Trophoblast cell (in vitro differentiated cells and primary cell): ENCODE results near the gene GRIA4.

ENCODE experiments used
- DNase-seq, 2 donors: peaks; one replicate each; pipeline ENCODE4 v3.0.0-alpha.2; 2016
- H2AFZ ChIP-seq: 2 replicates; pipeline ENCODE4 v1.6.1; 2013; ENCODE audit warnings: low read length, moderate library complexity, mild to moderate bottlenecking; ENCODE audit not compliant: insufficient read depth, poor library complexity
- H2AK5ac ChIP-seq: 2 replicates; pipeline ENCODE4 v1.6.1; 2013; ENCODE audit warnings: mild to moderate bottlenecking, low read length
- H2BK120ac ChIP-seq: 2 replicates; pipeline ENCODE4 v1.6.1; 2013; ENCODE audit warnings: low read length, mild to moderate bottlenecking, moderate library complexity; ENCODE audit not compliant: insufficient read depth, poor library complexity
- H2BK12ac ChIP-seq: 2 replicates; pipeline ENCODE4 v1.6.1; 2013; ENCODE audit warnings: mild to moderate bottlenecking, low read length, moderate library complexity
- H2BK5ac ChIP-seq: 2 replicates; pipeline ENCODE4 v1.6.1; 2013; ENCODE audit warnings: low read length, low read depth, moderate library complexity, mild to moderate bottlenecking; ENCODE audit not compliant: poor library complexity
- H3K14ac ChIP-seq: 2 replicates; pipeline ENCODE4 v1.6.1; 2013; ENCODE audit warnings: mild to moderate bottlenecking, low read length
- H3K18ac ChIP-seq: 2 replicates; pipeline ENCODE4 v1.6.1; 2013; ENCODE audit warnings: mild to moderate bottlenecking, low read length
- H3K23ac ChIP-seq: 2 replicates; pipeline ENCODE4 v1.6.1; 2013; ENCODE audit warnings: low read length
- H3K27ac ChIP-seq: 2 replicates; pipeline ENCODE4 v1.5.1; 2013; ENCODE audit warnings: low read depth, mild to moderate bottlenecking, inconsistent platforms, low read length, moderate library complexity
- H3K27me3 ChIP-seq: 2 replicates; pipeline ENCODE4 v1.6.1; 2013; ENCODE audit warnings: inconsistent platforms, mild to moderate bottlenecking, low read length, moderate library complexity; ENCODE audit not compliant: insufficient read depth
- H3K36me3 ChIP-seq, 2 experiments: 1 replicate in 1 of 2; 2 replicates in 1 of 2; pipeline ENCODE4 v1.6.1; 2013; ENCODE audit warnings: low read length in 2 of 2, mild to moderate bottlenecking in 2 of 2, moderate library complexity in 1 of 2; ENCODE audit not compliant: insufficient read depth in 2 of 2, control insufficient read depth in 1 of 2
- H3K4ac ChIP-seq: 2 replicates; pipeline ENCODE4 v1.6.1; 2013; ENCODE audit warnings: low read depth, mild to moderate bottlenecking, low read length, moderate library complexity
- H3K4me1 ChIP-seq, 2 experiments: 1 replicate in 1 of 2; 2 replicates in 1 of 2; pipeline ENCODE4 v1.6.1; 2013; ENCODE audit warnings: low read length in 2 of 2, mild to moderate bottlenecking in 2 of 2, moderate library complexity in 1 of 2; ENCODE audit not compliant: insufficient read depth in 2 of 2, control insufficient read depth in 1 of 2
- H3K4me2 ChIP-seq: 2 replicates; pipeline ENCODE4 v1.6.1; 2013; ENCODE audit warnings: inconsistent platforms, mild to moderate bottlenecking, low read length, moderate library complexity
- H3K4me3 ChIP-seq: 2 replicates; pipeline ENCODE4 v1.5.1; 2013; ENCODE audit warnings: mild to moderate bottlenecking, low read depth, low read length, inconsistent platforms
- H3K79me1 ChIP-seq: one replicate; pipeline ENCODE4 v1.6.1; 2013; ENCODE audit warnings: low read length
- H3K79me2 ChIP-seq: 2 replicates; pipeline ENCODE4 v1.6.1; 2013; ENCODE audit warnings: low read length, mild to moderate bottlenecking; ENCODE audit not compliant: control insufficient read depth, insufficient read depth, poor library complexity
- H3K9ac ChIP-seq: 2 replicates; pipeline ENCODE4 v1.6.1; 2013; ENCODE audit warnings: mild to moderate bottlenecking, low read length
- H3K9me3 ChIP-seq: 2 replicates; pipeline ENCODE4 v1.6.1; 2013; ENCODE audit warnings: low read depth, mild to moderate bottlenecking, control low read depth, inconsistent platforms, low read length; ENCODE audit not compliant: insufficient read depth
- H4K12ac ChIP-seq: 2 replicates; pipeline ENCODE4 v1.6.1; 2013; ENCODE audit warnings: low read depth, mild to moderate bottlenecking, low read length, moderate library complexity
- H4K8ac ChIP-seq: 2 replicates; pipeline ENCODE4 v1.6.1; 2013; ENCODE audit warnings: low read depth, mild to moderate bottlenecking, low read length, moderate library complexity
- H4K91ac ChIP-seq: one replicate; pipeline ENCODE4 v1.6.1; 2013; ENCODE audit warnings: low read depth, mild to moderate bottlenecking, low read length, moderate library complexity
- WGBS: extraction: QIAGEN DNeasy Blood & Tissue Kit; methylation state at CpG from one replicate; pipeline ENCODE4 v1.1.7; 2013; ENCODE audit warnings: missing lambda C conversion rate; ENCODE audit not compliant: insufficient read length, insufficient coverage; ENCODE audit errors: extremely low coverage; 5-methylcytosine and 5-hydroxymethylcytosine counted together

GRIA4 gene

GRCh38 chr11:105693075-105693759, 83.3 kb downstream of the GRIA4 start:
- peak in 1 of 2 donors; percentile 58 for DNase-seq
- H3K18ac ChIP-seq = no peak overlapping the region
- no peak overlapping the region for H3K4me3 ChIP-seq
- no peak overlapping the region for H2AK5ac ChIP-seq
- H3K36me3 ChIP-seq = no peaks in the 10 kb centered on the region
- H3K4ac ChIP-seq = no peak overlapping the region
- no peak overlapping the region for H2BK12ac ChIP-seq
- no peaks in the 10 kb centered on the region for H3K4me1 ChIP-seq
- no peak overlapping the region for H4K12ac ChIP-seq
- H2AFZ ChIP-seq = no peak overlapping the region
- no peak overlapping the region for H3K23ac ChIP-seq
- no peak overlapping the region for H3K27ac ChIP-seq
- no peak overlapping the region for H4K8ac ChIP-seq
- no peak overlapping the region for H4K91ac ChIP-seq
- H3K27me3 ChIP-seq = no peaks in the 10 kb centered on the region
- no peaks in the 10 kb centered on the region for H3K79me1 ChIP-seq
- no peak overlapping the region for H3K9ac ChIP-seq
- WGBS = no CpG with 5 or more reads among the region's 2 CpGs
- no peaks in the 10 kb centered on the region for H3K9me3 ChIP-seq
- H2BK5ac ChIP-seq = no peak overlapping the region
- no peak overlapping the region for H3K4me2 ChIP-seq
- H3K79me2 ChIP-seq = no peaks in the 10 kb centered on the region
- H2BK120ac ChIP-seq = no peak overlapping the region
- no peak overlapping the region for H3K14ac ChIP-seq

GRCh38 chr11:105696000-105696399, 86.1 kb downstream of the GRIA4 start:
- Histone ChIP-seq H4K91ac (no peak overlapping the region), H3K4ac (no peak overlapping the region), H2BK120ac (no peak overlapping the region)

GRCh38 chr11:105697291-105697690, 87.4 kb downstream of the GRIA4 start:
- H3K18ac ChIP-seq = no peak overlapping the region
- H3K4me3 ChIP-seq = no peak overlapping the region
- no peaks in the 10 kb centered on the region for H3K36me3 ChIP-seq
- no peak overlapping the region for H3K4ac ChIP-seq
- no peak overlapping the region for H2AFZ ChIP-seq
- H3K23ac ChIP-seq = no peak overlapping the region
- no peak overlapping the region for H3K14ac ChIP-seq
- H4K12ac ChIP-seq = no peak overlapping the region
- no peak overlapping the region for H2BK12ac ChIP-seq
- H4K91ac ChIP-seq = no peak overlapping the region
- no peak overlapping the region for H2BK5ac ChIP-seq
- no peaks in the 10 kb centered on the region for H3K4me1 ChIP-seq
- H4K8ac ChIP-seq = no peak overlapping the region
- no peak for DNase-seq
- no peaks in the 10 kb centered on the region for H3K79me1 ChIP-seq
- H3K9ac ChIP-seq = no peak overlapping the region
- no peak overlapping the region for H2AK5ac ChIP-seq
- H3K27me3 ChIP-seq = no peaks in the 10 kb centered on the region
- no CpG with 5 or more reads among the region's 1 CpG for WGBS
- H3K27ac ChIP-seq = no peak overlapping the region
- H3K9me3 ChIP-seq = no peaks in the 10 kb centered on the region
- H2BK120ac ChIP-seq = no peak overlapping the region
- no peaks in the 10 kb centered on the region for H3K79me2 ChIP-seq
- H3K4me2 ChIP-seq = no peak overlapping the region

More at GRCh38 chr11:105696000-105696399, 86.1 kb downstream of the GRIA4 start:
- H3K23ac ChIP-seq = no peak overlapping the region
- H3K27ac ChIP-seq = no peak overlapping the region
- no peaks in the 10 kb centered on the region for H3K79me2 ChIP-seq
- DNase-seq = no peak
- no peak overlapping the region for H3K14ac ChIP-seq
- no peak overlapping the region for H4K8ac ChIP-seq
- no peak overlapping the region for H2BK5ac ChIP-seq
- no peak overlapping the region for H2BK12ac ChIP-seq
- no peak overlapping the region for H3K4me2 ChIP-seq
- no peak overlapping the region for H2AFZ ChIP-seq
- no peak overlapping the region for H2AK5ac ChIP-seq
- no CpG with 5 or more reads among the region's 2 CpGs for WGBS
- H3K9me3 ChIP-seq = no peaks in the 10 kb centered on the region
- H3K79me1 ChIP-seq = no peaks in the 10 kb centered on the region
- H3K18ac ChIP-seq = no peak overlapping the region
- no peaks in the 10 kb centered on the region for H3K27me3 ChIP-seq
- H3K9ac ChIP-seq = no peak overlapping the region
- no peaks in the 10 kb centered on the region for H3K36me3 ChIP-seq
- H3K4me3 ChIP-seq = no peak overlapping the region
- no peak overlapping the region for H4K12ac ChIP-seq
- no peaks in the 10 kb centered on the region for H3K4me1 ChIP-seq

GRCh38 chr11:105699203-105699602, 89.3 kb downstream of the GRIA4 start:
- no peak overlapping the region for H2BK12ac ChIP-seq
- H3K36me3 ChIP-seq = no peaks in the 10 kb centered on the region
- H3K14ac ChIP-seq = no peak overlapping the region
- H2AK5ac ChIP-seq = no peak overlapping the region
- no peak overlapping the region for H2BK5ac ChIP-seq
- no peak for DNase-seq
- H4K8ac ChIP-seq = no peak overlapping the region
- no peak overlapping the region for H2AFZ ChIP-seq
- no peaks in the 10 kb centered on the region for H3K79me2 ChIP-seq
- H3K9me3 ChIP-seq = no peaks in the 10 kb centered on the region
- WGBS = no CpG with 5 or more reads among the region's 3 CpGs
- H3K4me1 ChIP-seq = no peaks in the 10 kb centered on the region
- H3K4me3 ChIP-seq = no peak overlapping the region
- no peak overlapping the region for H3K4me2 ChIP-seq
- H3K27me3 ChIP-seq = no peaks in the 10 kb centered on the region
- H3K4ac ChIP-seq = no peak overlapping the region
- H3K27ac ChIP-seq = no peak overlapping the region
- H3K79me1 ChIP-seq = no peaks in the 10 kb centered on the region
- no peak overlapping the region for H3K18ac ChIP-seq
- H3K9ac ChIP-seq = no peak overlapping the region
- H3K23ac ChIP-seq = no peak overlapping the region
- no peak overlapping the region for H4K12ac ChIP-seq
- no peak overlapping the region for H4K91ac ChIP-seq
- no peak overlapping the region for H2BK120ac ChIP-seq
